GM08714 (cell line): ENCODE results near the gene NT5C.
"Not testable (repeated sequence)": the region's sequence is repeated elsewhere in the genome, so short reads cannot be mapped to it uniquely, and the experiment has no call there.

ENCODE experiments used
- H3K4me3 ChIP-seq: fragments of 200-500 bp; sonication (Bioruptor generic); 2 replicates; pipeline ENCODE4 v1.5.1; 2014; ENCODE audit warnings: mild to moderate bottlenecking, low read length, inconsistent platforms
- ZNF274 ChIP-seq: IDR thresholded peaks from 2 replicates; pipeline ENCODE4 v1.6.1; 2012; ENCODE audit warnings: mild to moderate bottlenecking, low read depth, low read length

Gene NT5C

DNA sequence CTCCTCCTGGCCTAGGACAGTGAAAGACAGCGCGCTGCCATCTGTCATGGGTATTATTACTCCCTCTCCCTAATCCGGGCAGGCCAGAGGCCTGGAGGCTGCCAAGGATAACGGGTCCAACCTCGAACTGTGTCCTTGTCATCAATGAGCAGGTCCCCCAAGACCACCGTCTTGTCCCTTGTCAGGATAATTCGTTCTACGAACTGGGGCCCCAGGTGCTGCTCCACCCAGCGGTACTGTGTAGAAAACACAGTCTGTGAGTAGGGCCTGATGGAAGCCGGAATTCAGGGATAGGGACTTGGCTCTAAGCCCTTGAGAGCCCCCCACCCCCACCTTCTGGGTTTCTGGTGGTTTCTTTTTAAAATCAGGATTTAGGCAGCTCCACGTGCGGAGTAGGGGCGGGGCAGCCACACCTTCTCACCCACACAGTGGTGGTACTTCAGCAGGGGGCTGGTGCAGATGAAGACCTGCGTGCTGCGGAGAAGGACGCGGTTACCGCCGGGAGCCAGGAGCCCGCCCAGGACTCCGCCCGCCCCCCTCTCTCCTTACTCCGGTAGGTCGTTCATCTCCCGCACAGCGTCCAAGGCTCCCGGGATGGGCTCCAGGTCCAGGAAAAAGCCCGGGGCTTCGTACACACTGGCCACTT, 787 bp downstream of the NT5C start:
- TF ChIP-seq ZNF274, result no peak

GRCh38 chr17:75130059-75130631, 1.4 kb downstream of the NT5C start:
- TF ChIP-seq ZNF274, result no peak

More for the DNA sequence above, 787 bp downstream of the NT5C start:
- H3K4me3 ChIP-seq, result peak overlapping the region; percentile 95

DNA sequence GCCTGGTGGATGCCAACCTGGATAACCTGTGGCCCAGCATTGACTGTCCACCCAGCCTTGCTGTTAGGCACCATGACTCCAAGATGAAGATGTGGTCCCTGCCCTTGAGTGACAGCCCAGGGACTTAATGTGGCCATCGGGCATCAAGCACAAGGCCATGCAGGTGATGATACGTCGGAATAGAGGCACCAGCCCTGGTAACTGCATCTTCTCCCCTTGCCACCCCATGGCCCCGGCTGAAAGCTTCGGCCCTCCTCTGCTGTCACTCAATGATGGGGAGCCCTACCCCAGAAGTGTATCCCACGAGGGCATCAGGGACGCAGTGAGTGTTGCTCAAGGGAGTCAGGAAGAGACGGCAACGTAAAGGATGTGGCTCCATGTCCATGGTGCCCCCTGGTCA, 2.0 kb downstream of the NT5C start:
- H3K4me3 ChIP-seq, result no peak overlapping the region
- TF ChIP-seq ZNF274, result no peak

More at GRCh38 chr17:75130059-75130631, 1.4 kb downstream of the NT5C start:
- peak overlapping the region; percentile 95; the same call in 1 of the 2 replicates for H3K4me3 ChIP-seq

DNA sequence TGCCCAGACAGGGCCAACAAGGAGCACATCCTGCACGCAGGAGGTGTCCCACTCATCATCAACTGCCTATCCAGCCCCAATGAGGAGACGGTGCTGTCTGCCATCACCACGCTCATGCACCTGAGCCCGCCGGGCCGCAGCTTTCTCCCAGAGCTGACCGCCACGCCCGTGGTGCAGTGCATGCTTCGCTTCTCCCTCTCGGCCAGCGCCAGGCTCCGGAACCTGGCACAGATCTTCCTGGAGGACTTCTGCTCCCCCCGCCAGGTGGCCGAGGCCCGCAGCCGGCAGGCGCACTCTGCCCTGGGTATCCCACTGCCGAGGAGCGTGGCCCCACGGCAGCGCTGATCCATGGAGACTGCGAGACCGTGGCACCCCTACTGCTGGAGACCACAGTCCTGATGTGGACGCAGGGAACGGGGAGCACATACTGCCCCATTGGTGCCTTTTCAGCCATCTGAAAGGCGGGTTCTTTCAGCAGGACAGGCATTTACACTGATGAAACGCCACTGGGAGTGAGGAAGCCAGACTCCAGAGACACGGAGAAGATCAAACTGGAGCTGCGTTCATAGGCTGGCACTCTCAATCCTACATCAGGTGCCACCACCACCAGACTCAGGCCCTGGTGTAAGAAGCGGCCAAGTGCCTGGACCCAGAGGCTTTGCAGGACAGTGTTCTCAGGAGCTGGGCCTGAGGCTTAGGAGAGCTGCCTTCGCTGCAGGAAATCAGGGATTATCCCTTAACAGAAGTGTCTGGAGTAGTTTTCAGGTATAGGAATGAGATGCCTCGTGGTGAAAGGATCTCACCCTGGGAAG, 2.6 kb downstream of the NT5C start:
- H3K4me3 ChIP-seq, result no peak overlapping the region
- TF ChIP-seq ZNF274, result no peak

- H3K4me3 ChIP-seq, result not testable (repeated sequence)
Measured at GRCh38 chr17:75127936-75128335, 3.6 kb downstream of the NT5C start.

- no peak for TF ChIP-seq ZNF274
- no peak overlapping the region for H3K4me3 ChIP-seq
Measured at GRCh38 chr17:75126954-75127353, 4.6 kb downstream of the NT5C start.

DNA sequence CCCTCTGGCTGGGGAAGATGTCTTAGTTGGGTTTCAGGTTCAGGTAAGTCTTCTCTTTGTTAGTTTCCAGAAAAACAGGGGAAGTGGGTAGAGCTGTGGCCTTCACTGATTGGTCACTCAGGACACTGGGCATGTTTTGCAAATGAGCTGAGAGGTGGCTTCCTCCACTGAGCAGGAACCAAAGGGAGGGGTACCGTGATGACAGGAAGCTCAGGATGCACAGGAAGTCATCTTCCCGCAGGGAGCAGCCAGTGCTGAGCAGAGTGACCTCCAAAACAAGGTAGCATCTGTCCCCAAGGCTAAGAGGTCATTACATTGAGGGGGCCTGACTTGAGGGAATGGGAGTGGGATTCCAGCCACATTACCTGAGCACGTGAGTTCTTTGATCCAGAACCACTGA, 5.6 kb downstream of the NT5C start:
- no peak overlapping the region for H3K4me3 ChIP-seq
- no peak for TF ChIP-seq ZNF274

GRCh38 chr17:75124819-75125162, 6.8 kb downstream of the NT5C start:
- H3K4me3 ChIP-seq, result no peak overlapping the region
- no peak for TF ChIP-seq ZNF274

DNA sequence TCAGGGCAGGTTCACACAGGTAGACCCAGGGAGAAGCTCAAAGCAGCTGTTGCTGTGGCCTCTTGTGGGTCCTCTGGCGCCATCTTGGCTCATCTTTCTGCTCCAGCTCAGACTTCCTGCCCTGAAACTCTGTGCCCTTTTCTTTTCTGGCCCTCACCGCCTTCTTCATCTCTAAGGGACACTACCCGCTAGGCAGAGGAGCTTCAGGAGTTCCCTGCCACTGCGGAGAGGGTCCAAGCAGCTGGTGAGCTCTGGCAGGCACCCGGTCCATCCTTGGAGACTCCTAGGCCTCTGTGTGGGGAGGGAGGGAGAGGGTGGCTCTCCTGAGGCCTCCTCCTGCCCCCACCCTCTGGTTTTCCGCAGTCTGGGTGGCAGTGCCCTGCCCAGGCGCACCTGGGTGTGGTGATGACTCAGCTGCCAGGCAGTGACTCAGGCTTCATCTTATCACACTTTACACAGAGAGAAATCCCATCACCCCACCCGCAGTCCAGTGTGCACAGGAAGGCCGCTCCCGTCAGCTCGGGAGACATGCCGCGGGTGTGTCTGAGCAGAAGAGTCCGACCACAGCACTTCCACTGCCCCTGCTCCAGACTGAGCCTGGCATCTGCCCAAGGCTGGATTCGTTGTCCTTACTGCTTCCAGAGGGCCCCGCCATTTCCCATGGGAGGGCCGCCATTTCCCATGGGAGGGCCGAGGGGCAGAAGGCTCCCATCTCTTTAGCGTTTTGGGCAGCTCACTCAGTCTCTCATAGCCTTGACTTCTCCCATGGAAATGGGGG, 7.3 kb downstream of the NT5C start:
- TF ChIP-seq ZNF274, result no peak
- no peak overlapping the region for H3K4me3 ChIP-seq

DNA sequence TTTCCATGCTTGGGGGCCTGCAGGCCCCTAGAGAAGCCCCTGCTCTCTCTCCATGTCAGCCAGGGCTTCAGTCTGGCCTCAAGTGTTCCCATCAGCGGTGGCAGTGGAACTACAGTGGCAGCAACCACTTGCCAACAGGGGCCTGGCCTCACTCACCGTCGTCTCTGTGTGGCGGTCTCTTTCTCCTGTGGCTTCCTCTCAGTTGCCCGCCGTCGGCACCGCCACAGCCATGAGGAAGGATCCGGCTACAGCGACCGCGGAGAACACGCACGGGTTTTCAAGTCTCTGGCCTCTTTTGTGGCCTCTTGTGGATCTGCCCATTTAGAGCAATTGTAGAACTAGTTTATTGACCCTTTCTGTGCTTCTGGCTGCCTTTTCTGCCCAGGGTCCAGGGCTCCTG, 13.2 kb downstream of the NT5C start:
- no peak overlapping the region for H3K4me3 ChIP-seq
- TF ChIP-seq ZNF274, result no peak

DNA sequence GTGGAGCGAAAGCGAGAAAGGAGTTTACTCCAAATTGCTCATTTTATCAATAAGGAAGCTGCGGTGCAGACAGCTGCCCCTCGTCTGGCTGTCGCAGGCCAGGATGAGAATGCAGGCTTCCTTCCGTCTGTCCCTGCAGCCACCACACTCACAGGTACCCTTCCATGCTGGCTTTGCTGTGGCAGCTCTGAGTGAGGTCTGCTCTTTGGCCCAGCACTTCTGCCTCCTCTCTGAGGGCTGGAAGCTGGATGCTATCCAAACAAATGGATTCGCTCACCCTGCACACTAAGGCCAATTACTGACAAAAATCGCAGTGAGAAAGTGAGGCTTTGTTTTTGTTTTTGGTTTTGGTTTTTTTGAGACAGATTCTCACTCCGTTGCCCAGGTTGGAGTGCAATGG, 14.8 kb downstream of the NT5C start:
- TF ChIP-seq ZNF274, result no peak

DNA sequence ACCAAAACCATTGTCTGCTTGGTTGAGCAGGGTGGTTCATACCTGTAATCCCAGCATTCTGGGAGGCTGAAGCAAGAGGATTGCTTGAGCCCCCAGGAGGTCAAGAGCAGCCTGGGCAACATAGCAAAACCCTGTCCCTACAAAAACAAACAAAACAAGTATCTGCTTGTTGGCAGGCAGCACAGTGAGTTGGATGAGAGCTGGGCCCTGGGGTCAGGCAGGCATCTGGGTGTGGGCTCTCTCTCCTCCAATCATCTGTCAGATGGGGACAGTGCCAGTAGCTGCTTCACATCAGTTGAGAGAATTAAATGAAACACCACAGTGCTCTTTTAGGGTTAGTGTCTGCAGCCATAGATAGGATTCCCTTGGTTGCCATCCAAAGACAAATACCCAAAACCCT, 16.0 kb downstream of the NT5C start:
- TF ChIP-seq ZNF274, result no peak
- no peak overlapping the region for H3K4me3 ChIP-seq

More for the DNA sequence above, 14.8 kb downstream of the NT5C start:
- H3K4me3 ChIP-seq, result no peak overlapping the region

DNA sequence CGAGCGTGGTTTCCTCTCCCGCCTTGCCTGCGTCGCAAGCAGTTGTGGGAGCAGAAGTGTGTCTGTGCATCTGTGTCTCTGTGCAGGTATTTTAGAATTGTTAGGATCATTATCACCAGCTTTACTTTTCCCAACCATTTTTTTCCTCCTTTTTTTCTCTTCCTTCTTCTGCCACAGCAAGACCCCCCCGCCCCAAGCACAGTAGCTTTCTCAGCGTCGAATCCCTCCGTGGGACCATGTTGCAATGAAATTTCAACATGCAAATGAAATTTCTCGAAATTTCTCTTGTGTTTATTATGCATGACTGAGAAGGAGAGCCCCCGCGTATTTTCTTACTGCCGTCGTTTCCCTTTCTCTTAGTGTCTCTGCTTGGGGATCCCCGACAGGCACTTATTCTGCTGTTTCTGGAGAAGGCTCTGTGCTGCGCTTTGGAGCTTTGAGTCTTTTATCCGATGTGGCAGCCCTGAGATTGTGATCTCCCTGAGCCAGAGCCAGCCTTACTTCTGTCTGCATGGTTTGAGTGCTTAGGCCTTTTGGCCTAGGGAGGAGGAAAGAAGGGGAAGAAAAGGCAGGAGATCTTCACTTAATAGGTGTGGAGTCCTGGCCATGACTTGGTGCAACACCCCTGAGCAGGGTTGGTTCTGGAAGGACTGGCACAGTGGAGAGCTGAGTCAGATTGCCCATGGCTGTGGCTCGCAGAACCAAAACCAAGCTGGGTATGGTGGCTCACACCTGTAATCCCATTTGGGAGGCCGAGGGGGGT, 16.8 kb downstream of the NT5C start:
- TF ChIP-seq ZNF274, result no peak
- peak overlapping the region; percentile 49; the same call in 1 of the 2 replicates for H3K4me3 ChIP-seq
